Smooth muscle cell (in vitro differentiated cells): ENCODE data around the gene CCN5. TPM values are rescaled to one million over a fixed set of nuclear protein-coding genes. Genes with fewer than 3 reads are reported as not detected.

Experiments used
- DNase-seq: peaks from one replicate; lab custom pipeline; 2025; ENCODE audit not compliant: unreplicated experiment; lab: John Stamatoyannopoulos, UW
- H2AFZ ChIP-seq: fragments of 200-600 bp; sonication (generic); 2 replicates; pipeline ENCODE4 v1.6.0; 2016; ENCODE audit warnings: antibody characterized with exemption, low read depth, mild to moderate bottlenecking
- H3F3A ChIP-seq: fragments of 200-600 bp; sonication (generic); 2 replicates; pipeline ENCODE4 v1.6.0; 2017; ENCODE audit warnings: antibody characterized with exemption, low read depth
- H3K27ac ChIP-seq: fragments of 200-600 bp; sonication (generic); 2 replicates; pipeline ENCODE4 v1.5.1; 2016; ENCODE audit warnings: low read depth, mild to moderate bottlenecking
- H3K27me3 ChIP-seq: fragments of 200-600 bp; sonication (generic); 2 replicates; pipeline ENCODE4 v1.6.1; 2016; ENCODE audit warnings: low read depth, mild to moderate bottlenecking
- H3K36me3 ChIP-seq: fragments of 200-600 bp; sonication (generic); 2 replicates; pipeline ENCODE4 v1.5.1; 2016; ENCODE audit warnings: low read depth
- H3K4me1 ChIP-seq: fragments of 200-600 bp; sonication (generic); 2 replicates; pipeline ENCODE4 v1.5.1; 2016; ENCODE audit warnings: low read depth
- H3K4me2 ChIP-seq: fragments of 200-600 bp; sonication (generic); 2 replicates; pipeline ENCODE4 v1.6.0; 2016; ENCODE audit warnings: mild to moderate bottlenecking
- H3K4me3 ChIP-seq: fragments of 200-600 bp; sonication (generic); 2 replicates; pipeline ENCODE4 v1.5.1; 2016; ENCODE audit warnings: mild to moderate bottlenecking
- H3K79me2 ChIP-seq: fragments of 200-600 bp; sonication (generic); 2 replicates; pipeline ENCODE4 v1.6.0; 2016; ENCODE audit warnings: low read depth, mild to moderate bottlenecking
- H3K9ac ChIP-seq: fragments of 200-600 bp; sonication (generic); 2 replicates; pipeline ENCODE4 v1.6.0; 2016; ENCODE audit warnings: low read depth
- H3K9me3 ChIP-seq: fragments of 200-600 bp; sonication (generic); replicated peaks from 2 replicates; pipeline ENCODE4 v1.5.1; 2016; ENCODE audit warnings: low read depth
- H4K20me1 ChIP-seq: fragments of 200-600 bp; sonication (generic); 2 replicates; pipeline ENCODE4 v1.6.0; 2016; ENCODE audit warnings: low read depth
- CTCF ChIP-seq: fragments of 200-600 bp; sonication (generic); IDR thresholded peaks from 2 replicates; pipeline ENCODE4 v1.5.1; 2017; ENCODE audit warnings: borderline replicate concordance, mild to moderate bottlenecking, antibody characterized with exemption; ENCODE audit not compliant: insufficient read depth, poor library complexity, severe bottlenecking
- WGBS: methylation state at CpG from one replicate; pipeline ENCODE4 v1.1.7; 2016; ENCODE audit warnings: low lambda C conversion rate; 5-methylcytosine and 5-hydroxymethylcytosine counted together
- polyA plus RNA-seq: library from polyadenylated mRNA; unstranded; fragments of >200 nt; fragmentation: Nextera tagmentation; extraction: Ambion mirVana; gene quantifications from 2 replicates; pipeline ENCODE4 v1.2.1, GENCODE V29; 2016
- total RNA-seq: library from RNA; depleted of rRNA; stranded (reverse); fragments of >200 nt; gene quantifications from 2 replicates; pipeline ENCODE4 v1.2.3, GENCODE V29; 2014

CCN5 gene
- total and polyA plus RNA-seq, 2 experiments from 2014 or later = not detected

- Histone ChIP-seq H3K27me3 (no peaks in the 10 kb centered on the region), H3K36me3 (no peaks in the 10 kb centered on the region), H4K20me1 (no peaks in the 10 kb centered on the region), H3K79me2 (no peaks in the 10 kb centered on the region), H3K9me3 (no peaks in the 10 kb centered on the region), H2AFZ (no peak overlapping the region), H3F3A (no peaks in the 10 kb centered on the region), H3K4me3 (no peak overlapping the region), H3K9ac (no peak overlapping the region), H3K4me1 (no peaks in the 10 kb centered on the region), H3K27ac (no peak overlapping the region), H3K4me2 (no peak overlapping the region)
- no peak for DNase-seq
- no peak for TF ChIP-seq CTCF
- 90% methylated on average over 18 of the region's 18 CpGs for WGBS
These were observed 41.0 kb downstream of the CCN5 start for GRCh38 chr20:44756011-44756688.

GRCh38 chr20:44756956-44757355 lies 41.8 kb downstream of the CCN5 start:
- H3K4me2 ChIP-seq = no peak overlapping the region
- H3K4me3 ChIP-seq = no peak overlapping the region
- no peak overlapping the region for H2AFZ ChIP-seq
- no peaks in the 10 kb centered on the region for H3K79me2 ChIP-seq
- no peaks in the 10 kb centered on the region for H3K4me1 ChIP-seq
- WGBS = 91% methylated on average over 5 of the region's 5 CpGs
- no peak for TF ChIP-seq CTCF
- H3K27ac ChIP-seq = no peak overlapping the region
- no peaks in the 10 kb centered on the region for H3K27me3 ChIP-seq
- DNase-seq = no peak
- no peaks in the 10 kb centered on the region for H3F3A ChIP-seq
- no peaks in the 10 kb centered on the region for H4K20me1 ChIP-seq
- H3K9ac ChIP-seq = no peak overlapping the region
- no peaks in the 10 kb centered on the region for H3K36me3 ChIP-seq
- no peaks in the 10 kb centered on the region for H3K9me3 ChIP-seq

- WGBS = 87% methylated on average over 10 of the region's 10 CpGs
- H3K4me1 ChIP-seq = no peaks in the 10 kb centered on the region
- H3K27ac ChIP-seq = no peak overlapping the region
- no peak for TF ChIP-seq CTCF
- DNase-seq = no peak
- no peaks in the 10 kb centered on the region for H3K36me3 ChIP-seq
- H3K4me2 ChIP-seq = no peak overlapping the region
- no peaks in the 10 kb centered on the region for H3K27me3 ChIP-seq
- H3K79me2 ChIP-seq = no peaks in the 10 kb centered on the region
- H3K9me3 ChIP-seq = no peaks in the 10 kb centered on the region
- H3K4me3 ChIP-seq = no peak overlapping the region
- no peaks in the 10 kb centered on the region for H4K20me1 ChIP-seq
- H3K9ac ChIP-seq = no peak overlapping the region
- H3F3A ChIP-seq = no peaks in the 10 kb centered on the region
- H2AFZ ChIP-seq = no peak overlapping the region
These were observed 43.3 kb downstream of the CCN5 start for GRCh38 chr20:44758247-44759101.

- no peaks in the 10 kb centered on the region for H3K4me1 ChIP-seq
- H3K9me3 ChIP-seq = no peaks in the 10 kb centered on the region
- no peak overlapping the region for H2AFZ ChIP-seq
- no peaks in the 10 kb centered on the region for H3K27me3 ChIP-seq
- H3K9ac ChIP-seq = no peak overlapping the region
- no peaks in the 10 kb centered on the region for H3K36me3 ChIP-seq
- TF ChIP-seq CTCF = no peak
- H4K20me1 ChIP-seq = no peaks in the 10 kb centered on the region
- H3K27ac ChIP-seq = no peak overlapping the region
- 27% methylated on average over 1 of the region's 1 CpG for WGBS
- no peaks in the 10 kb centered on the region for H3K79me2 ChIP-seq
- DNase-seq = no peak
- no peak overlapping the region for H3K4me3 ChIP-seq
- no peak overlapping the region for H3K4me2 ChIP-seq
- no peaks in the 10 kb centered on the region for H3F3A ChIP-seq
These were observed 44.4 kb downstream of the CCN5 start for GRCh38 chr20:44759595-44759994.
